ENCODE results near the gene ACOX1.

Gene ACOX1

GRCh38 chr17:75978938-75979704 is at the start of gene ACOX1, which contains the start of gene TEN1:
TSS of gene ACOX1 (minus strand) at chr17:75979166. CDS start at chr17:75979073, 93 bp downstream.
TSS of gene TEN1 (plus strand) at chr17:75979240. CDS start at chr17:75986193, 6,953 bp downstream.
- peak; percentile 97 for DNase-seq
- peak; percentile 98 for ATAC-seq
- Mint-ChIP-seq H3K27me3 (no peaks in the 10 kb centered on the region), H3K27ac (peak within 1 kb of the TSS; percentile 100), H3K36me3 (ENCODE audit: low read depth) (peaks cover 6% of the 10 kb centered on the region), H3K9me3 (no peaks in the 10 kb centered on the region), H3K4me3 (peak within 1 kb of the TSS; percentile 99), H3K4me1 (peaks cover 51% of the 10 kb centered on the region)

GRCh38 chr17:76027159-76027839 is 48.3 kb upstream of the ACOX1 start, which contains the start of gene EVPL:
TSS of gene EVPL (minus strand) at chr17:76027306. CDS start at chr17:76027198, 108 bp downstream.
- H3K27ac Mint-ChIP-seq: no peak within 1 kb of the TSS
- H3K27me3 Mint-ChIP-seq: no peaks in the 10 kb centered on the region
- ATAC-seq (no peak), DNase-seq (no peak)
- H3K36me3 Mint-ChIP-seq (ENCODE audit: low read depth): no peaks in the 10 kb centered on the region
- H3K4me3 Mint-ChIP-seq: no peak within 1 kb of the TSS
- no peaks in the 10 kb centered on the region for H3K9me3 Mint-ChIP-seq
- H3K4me1 Mint-ChIP-seq: peaks cover 13% of the 10 kb centered on the region

- Mint-ChIP-seq H3K4me3 (no peak overlapping the region), H3K36me3 (ENCODE audit: low read depth) (no peaks in the 10 kb centered on the region), H3K4me1 (peaks cover 13% of the 10 kb centered on the region), H3K9me3 (no peaks in the 10 kb centered on the region), H3K27me3 (no peaks in the 10 kb centered on the region), H3K27ac (no peak overlapping the region)
- DNase-seq: no peak
- no peak for ATAC-seq
Measured at GRCh38 chr17:76026714-76027158, 47.8 kb upstream of the ACOX1 start.

GRCh38 chr17:76025294-76025693 is 46.3 kb upstream of the ACOX1 start:
- ATAC-seq (no peak), DNase-seq (no peak)
- Mint-ChIP-seq H3K27me3 (no peaks in the 10 kb centered on the region), H3K4me3 (no peak overlapping the region), H3K4me1 (peaks cover 13% of the 10 kb centered on the region), H3K36me3 (ENCODE audit: low read depth) (no peaks in the 10 kb centered on the region), H3K9me3 (no peaks in the 10 kb centered on the region), H3K27ac (no peak overlapping the region)

GRCh38 chr17:76024353-76024752 is 45.4 kb upstream of the ACOX1 start:
- H3K27me3 Mint-ChIP-seq: no peaks in the 10 kb centered on the region
- H3K4me3 Mint-ChIP-seq: no peak overlapping the region
- ATAC-seq (no peak), DNase-seq (no peak)
- no peaks in the 10 kb centered on the region for H3K9me3 Mint-ChIP-seq
- H3K27ac Mint-ChIP-seq: no peak overlapping the region
- H3K36me3 Mint-ChIP-seq (ENCODE audit: low read depth): no peaks in the 10 kb centered on the region
- peaks cover 5% of the 10 kb centered on the region for H3K4me1 Mint-ChIP-seq

- no peak overlapping the region for H3K27ac Mint-ChIP-seq
- no peak overlapping the region for H3K4me3 Mint-ChIP-seq
- no peak for DNase-seq
- H3K27me3 Mint-ChIP-seq: no peaks in the 10 kb centered on the region
- no peaks in the 10 kb centered on the region for H3K9me3 Mint-ChIP-seq
- H3K4me1 Mint-ChIP-seq: no peaks in the 10 kb centered on the region
- no peaks in the 10 kb centered on the region for H3K36me3 Mint-ChIP-seq (ENCODE audit: low read depth)
- no peak for ATAC-seq
Measured at GRCh38 chr17:76023900-76024237, 44.9 kb upstream of the ACOX1 start.

GRCh38 chr17:76022973-76023899 is 44.3 kb upstream of the ACOX1 start:
- no peak for ATAC-seq

GRCh38 chr17:76022285-76022684 is 43.3 kb upstream of the ACOX1 start:
- Mint-ChIP-seq H3K9me3 (no peaks in the 10 kb centered on the region), H3K4me1 (no peaks in the 10 kb centered on the region), H3K36me3 (ENCODE audit: low read depth) (no peaks in the 10 kb centered on the region), H3K27ac (no peak overlapping the region), H3K4me3 (no peak overlapping the region), H3K27me3 (no peaks in the 10 kb centered on the region)
- DNase-seq (no peak), ATAC-seq (no peak)

More at GRCh38 chr17:76022973-76023899, 44.3 kb upstream of the ACOX1 start:
- no peaks in the 10 kb centered on the region for H3K4me1 Mint-ChIP-seq
- H3K36me3 Mint-ChIP-seq (ENCODE audit: low read depth): no peaks in the 10 kb centered on the region
- H3K27me3 Mint-ChIP-seq: no peaks in the 10 kb centered on the region
- H3K4me3 Mint-ChIP-seq: no peak overlapping the region
- H3K9me3 Mint-ChIP-seq: no peaks in the 10 kb centered on the region
- no peak overlapping the region for H3K27ac Mint-ChIP-seq
- DNase-seq: no peak

- no peak overlapping the region for H3K27ac Mint-ChIP-seq
- H3K4me3 Mint-ChIP-seq: no peak overlapping the region
- no peaks in the 10 kb centered on the region for H3K36me3 Mint-ChIP-seq (ENCODE audit: low read depth)
- DNase-seq: no peak
- H3K27me3 Mint-ChIP-seq: no peaks in the 10 kb centered on the region
- no peaks in the 10 kb centered on the region for H3K4me1 Mint-ChIP-seq
- no peak for ATAC-seq
- H3K9me3 Mint-ChIP-seq: no peaks in the 10 kb centered on the region
Measured at GRCh38 chr17:76019833-76020467, 41.0 kb upstream of the ACOX1 start.

- H3K9me3 Mint-ChIP-seq: no peaks in the 10 kb centered on the region
- no peaks in the 10 kb centered on the region for H3K36me3 Mint-ChIP-seq (ENCODE audit: low read depth)
- no peak overlapping the region for H3K27ac Mint-ChIP-seq
- no peak for DNase-seq
- H3K4me3 Mint-ChIP-seq: no peak overlapping the region
- H3K27me3 Mint-ChIP-seq: no peaks in the 10 kb centered on the region
- no peak for ATAC-seq
- H3K4me1 Mint-ChIP-seq: peaks cover 4% of the 10 kb centered on the region
Measured at GRCh38 chr17:76018801-76019200, 39.8 kb upstream of the ACOX1 start.

- H3K4me3 Mint-ChIP-seq: no peak overlapping the region
- no peak for DNase-seq
- H3K27me3 Mint-ChIP-seq: no peaks in the 10 kb centered on the region
- ATAC-seq: no peak
- no peaks in the 10 kb centered on the region for H3K36me3 Mint-ChIP-seq (ENCODE audit: low read depth)
- peaks cover 4% of the 10 kb centered on the region for H3K4me1 Mint-ChIP-seq
- H3K27ac Mint-ChIP-seq: no peak overlapping the region
- H3K9me3 Mint-ChIP-seq: no peaks in the 10 kb centered on the region
Measured at GRCh38 chr17:76018340-76018680, 39.3 kb upstream of the ACOX1 start.

- H3K4me1 Mint-ChIP-seq: peaks cover 4% of the 10 kb centered on the region
- H3K4me3 Mint-ChIP-seq: no peak overlapping the region
- DNase-seq: no peak
- H3K27me3 Mint-ChIP-seq: no peaks in the 10 kb centered on the region
- H3K9me3 Mint-ChIP-seq: no peaks in the 10 kb centered on the region
- no peaks in the 10 kb centered on the region for H3K36me3 Mint-ChIP-seq (ENCODE audit: low read depth)
- no peak overlapping the region for H3K27ac Mint-ChIP-seq
- ATAC-seq: no peak
Measured at GRCh38 chr17:76017481-76018339, 38.7 kb upstream of the ACOX1 start.

- Mint-ChIP-seq H3K36me3 (ENCODE audit: low read depth) (no peaks in the 10 kb centered on the region), H3K4me3 (no peak overlapping the region), H3K4me1 (peaks cover 4% of the 10 kb centered on the region), H3K27me3 (no peaks in the 10 kb centered on the region), H3K9me3 (no peaks in the 10 kb centered on the region), H3K27ac (no peak overlapping the region)
- DNase-seq: no peak
- ATAC-seq: no peak
Measured at GRCh38 chr17:76014925-76015261, 35.9 kb upstream of the ACOX1 start.

All from activated naive CD8-positive, alpha-beta T cell treated with anti-CD3 and anti-CD28 coated beads, Interleukin-2, amount 50 U/mL, for 24 hours (primary cell).